ENCODE results near the gene C16orf89.

C16orf89 gene

GRCh38 chr16:5002699-5003143 lies 63.0 kb downstream of the C16orf89 start:
- DNase-seq: no peak

- DNase-seq: no peak
Measured at GRCh38 chr16:5001986-5002385, 63.8 kb downstream of the C16orf89 start.

- DNase-seq: no peak
Measured at GRCh38 chr16:5001571-5001970, 64.2 kb downstream of the C16orf89 start.

- no peak for DNase-seq
Measured at GRCh38 chr16:5000573-5001001, 65.2 kb downstream of the C16orf89 start.

GRCh38 chr16:4994719-4995434 lies 70.9 kb downstream of the C16orf89 start:
- no peak for DNase-seq
